ENCODE data around the gene IFNA13. TPM values are rescaled to one million over a fixed set of nuclear protein-coding genes. Genes with fewer than 3 reads are reported as not detected.
"Not testable (repeated sequence)": the region's sequence is repeated elsewhere in the genome, so short reads cannot be mapped to it uniquely, and the experiment has no call there.

The IFNA13 gene
- not detected in 2 replicates for total RNA-seq

GRCh38 chr9:21367957-21368356 is at the start of gene IFNA13:
IFNA13 (minus strand) TSS chr9:21368057; CDS start chr9:21368010, 47 bp downstream.
- no peak for DNase-seq

GRCh38 chr9:21415493-21416267 is 47.8 kb upstream of the IFNA13 start:
- no peak for DNase-seq

GRCh38 chr9:21414220-21414940 is 46.5 kb upstream of the IFNA13 start:
- DNase-seq = no peak

- DNase-seq = no peak
Observed at GRCh38 chr9:21413624-21414023, 45.8 kb upstream of the IFNA13 start.

- DNase-seq = no peak
Observed at GRCh38 chr9:21413151-21413550, 45.3 kb upstream of the IFNA13 start.

GRCh38 chr9:21412107-21412506 is 44.2 kb upstream of the IFNA13 start:
- DNase-seq = no peak

- DNase-seq = no peak
Observed at GRCh38 chr9:21408817-21409216, 41.0 kb upstream of the IFNA13 start, which contains the start of gene IFNA8. IFNA8 (plus strand) TSS chr9:21409117; CDS start chr9:21409177, 60 bp downstream.

GRCh38 chr9:21404146-21404545 is 36.3 kb upstream of the IFNA13 start:
- no peak for DNase-seq

GRCh38 chr9:21402386-21403251 is 34.8 kb upstream of the IFNA13 start:
- no peak for DNase-seq

GRCh38 chr9:21399956-21400355 is 32.1 kb upstream of the IFNA13 start:
- DNase-seq = no peak

- no peak for DNase-seq
Observed at GRCh38 chr9:21398955-21399489, 31.2 kb upstream of the IFNA13 start.

- DNase-seq = peak; percentile 58
Observed at GRCh38 chr9:21395778-21396717, 28.2 kb upstream of the IFNA13 start.

GRCh38 chr9:21392270-21392669 is 24.4 kb upstream of the IFNA13 start:
- peak; percentile 15 for DNase-seq

GRCh38 chr9:21385131-21385670 is 17.3 kb upstream of the IFNA13 start, which contains the start of gene IFNA2:
IFNA2 (minus strand) TSS chr9:21385398; CDS start chr9:21385329, 69 bp downstream.
- no peak for DNase-seq

- no peak for DNase-seq
Observed at GRCh38 chr9:21383627-21384026, 15.8 kb upstream of the IFNA13 start.

- DNase-seq = no peak
Observed at GRCh38 chr9:21381448-21382339, 13.8 kb upstream of the IFNA13 start.

- not testable (repeated sequence) for DNase-seq
Observed at GRCh38 chr9:21371467-21371866, 3.6 kb upstream of the IFNA13 start.

GRCh38 chr9:21367169-21367568 is 688 bp downstream of the IFNA13 start:
- not testable (repeated sequence) for DNase-seq

GRCh38 chr9:21362287-21362686 is 5.6 kb downstream of the IFNA13 start:
- no peak for DNase-seq

Data from dermis blood vessel endothelial cell (primary cell).